NCI-H226 (cell line): Measurements from ENCODE around the gene MYO15B.

ENCODE experiments used
- DNase-seq: peaks from one replicate; pipeline ENCODE4 v3.0.0-alpha.2; 2015

Gene MYO15B

DNA sequence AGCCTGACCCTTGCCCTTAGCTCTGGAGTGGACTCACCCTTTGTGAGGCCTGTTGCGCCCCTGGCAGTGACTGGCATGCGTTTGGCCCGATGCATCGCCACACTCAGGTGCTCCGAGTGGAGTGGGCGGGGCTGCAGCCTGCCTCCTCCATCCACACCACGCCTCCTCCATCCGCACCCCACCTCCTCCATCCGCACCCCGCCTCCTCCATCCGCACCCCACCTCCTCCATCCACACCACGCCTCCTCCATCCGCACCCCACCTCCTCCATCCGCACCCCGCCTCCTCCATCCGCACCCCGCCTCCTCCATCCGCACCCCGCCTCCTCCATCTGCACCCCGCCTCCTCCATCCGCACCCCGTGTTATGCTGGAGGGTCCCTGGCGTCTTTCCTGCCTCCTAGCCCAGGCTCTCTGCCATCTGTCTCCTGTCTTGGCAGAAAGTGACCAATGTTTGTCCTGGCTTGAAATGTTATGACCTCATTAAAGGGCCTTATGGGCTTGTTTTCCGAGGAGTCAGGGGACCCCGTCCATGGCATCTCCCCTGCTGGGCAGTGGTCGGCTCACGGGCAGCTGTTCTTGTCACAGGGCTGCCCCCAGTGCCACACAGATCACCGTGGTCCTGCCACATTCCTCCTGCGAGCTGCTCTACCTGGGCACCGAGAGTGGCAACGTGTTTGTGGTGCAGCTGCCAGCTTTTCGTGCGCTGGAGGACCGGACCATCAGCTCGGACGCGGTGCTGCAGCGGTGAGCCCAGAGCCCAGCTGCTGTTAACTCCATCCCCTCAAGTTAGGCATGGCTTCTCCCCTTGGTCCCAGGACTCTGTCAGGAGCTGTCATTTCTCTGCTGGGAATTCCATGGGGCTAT, 28.7 kb upstream of the MYO15B start:
- no peak for DNase-seq

DNA sequence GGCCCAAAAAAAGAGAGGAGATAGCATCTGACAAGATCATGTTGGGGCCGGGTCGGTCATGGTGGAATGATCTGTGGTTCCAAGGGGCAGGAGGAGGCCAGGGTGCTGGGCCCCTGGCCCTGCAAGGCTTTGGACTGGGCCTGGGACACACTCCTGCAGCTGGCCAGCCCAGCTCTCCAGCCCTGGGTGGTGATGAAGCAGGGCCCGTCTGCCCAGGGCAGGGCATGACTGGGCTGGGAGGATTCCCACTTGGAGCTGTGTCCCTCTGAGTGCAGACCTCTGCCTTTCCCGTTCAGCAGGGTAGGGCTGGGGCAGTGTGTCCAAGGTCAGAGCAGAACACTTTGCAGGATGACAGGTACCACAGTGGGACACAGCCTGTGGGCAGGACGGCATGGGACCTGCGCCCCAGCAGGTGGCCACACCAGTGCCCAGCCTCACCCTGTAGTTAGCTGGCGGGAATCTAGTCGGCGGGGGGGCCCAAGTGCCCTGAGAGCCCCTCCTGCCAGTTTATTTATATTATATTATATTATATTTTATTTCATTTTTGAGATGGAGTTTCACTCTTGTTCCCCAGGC, 27.6 kb upstream of the MYO15B start:
- no peak for DNase-seq

DNA sequence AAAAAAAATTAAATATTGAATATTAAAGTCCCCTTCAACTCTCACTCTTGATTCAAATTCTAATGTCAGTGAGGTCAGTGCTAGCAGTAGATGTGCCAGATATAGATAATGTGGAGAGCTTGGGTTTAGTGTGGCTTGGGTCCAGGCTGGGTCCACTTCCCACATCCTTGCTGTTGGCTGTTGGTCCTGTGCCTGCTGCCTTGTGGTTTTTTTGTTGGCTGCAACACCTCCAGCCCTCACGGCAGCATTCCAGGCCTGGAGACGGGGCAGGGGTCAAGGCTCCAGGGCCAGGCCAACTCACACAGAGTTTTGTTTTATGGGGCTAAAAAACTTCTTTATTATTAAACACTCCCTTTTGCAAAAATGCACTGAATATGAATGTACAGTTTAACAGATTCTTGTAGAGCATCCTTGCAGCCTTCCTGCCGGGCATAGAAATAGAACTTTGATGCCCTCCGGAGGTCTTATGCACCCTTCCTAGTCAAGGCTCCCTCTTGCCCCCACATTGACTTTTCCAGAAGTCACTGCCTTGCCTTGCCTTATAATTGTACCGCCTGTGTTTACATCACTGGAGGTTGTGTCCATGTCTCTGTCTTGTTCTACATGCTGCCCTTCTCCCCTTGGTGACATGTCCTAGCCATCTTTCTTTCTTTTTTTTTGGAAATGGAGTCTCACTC, 25.5 kb upstream of the MYO15B start:
- peak; percentile 60 for DNase-seq

DNA sequence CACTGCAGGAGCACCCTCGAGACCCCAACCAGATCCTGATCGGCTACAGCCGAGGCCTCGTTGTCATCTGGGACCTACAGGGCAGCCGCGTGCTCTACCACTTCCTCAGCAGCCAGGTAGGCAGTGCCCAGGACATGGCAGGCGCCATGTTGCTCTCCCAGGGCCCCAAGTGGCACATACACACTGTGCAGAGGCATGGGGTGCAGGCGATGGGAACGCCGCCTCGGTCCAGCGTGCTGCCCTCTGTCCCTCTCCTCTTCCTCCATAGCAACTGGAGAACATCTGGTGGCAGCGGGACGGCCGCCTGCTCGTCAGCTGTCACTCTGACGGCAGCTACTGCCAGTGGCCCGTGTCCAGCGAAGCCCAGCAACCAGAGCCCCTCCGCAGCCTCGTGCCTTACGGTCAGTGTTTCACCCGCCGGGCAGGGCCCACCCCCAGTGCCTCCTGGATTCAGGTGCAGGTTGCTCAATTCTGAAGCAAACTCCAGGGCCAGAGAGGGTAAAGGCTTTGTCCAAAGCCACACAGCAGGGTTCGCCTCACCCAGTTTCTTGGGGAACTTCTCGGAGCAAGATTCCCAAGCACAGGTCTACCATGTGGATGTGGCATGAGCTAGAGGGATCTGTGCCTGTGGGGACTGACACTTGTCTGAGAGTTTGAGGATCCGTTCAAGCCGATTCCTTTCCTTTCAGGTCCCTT, 24.4 kb upstream of the MYO15B start:
- no peak for DNase-seq

DNA sequence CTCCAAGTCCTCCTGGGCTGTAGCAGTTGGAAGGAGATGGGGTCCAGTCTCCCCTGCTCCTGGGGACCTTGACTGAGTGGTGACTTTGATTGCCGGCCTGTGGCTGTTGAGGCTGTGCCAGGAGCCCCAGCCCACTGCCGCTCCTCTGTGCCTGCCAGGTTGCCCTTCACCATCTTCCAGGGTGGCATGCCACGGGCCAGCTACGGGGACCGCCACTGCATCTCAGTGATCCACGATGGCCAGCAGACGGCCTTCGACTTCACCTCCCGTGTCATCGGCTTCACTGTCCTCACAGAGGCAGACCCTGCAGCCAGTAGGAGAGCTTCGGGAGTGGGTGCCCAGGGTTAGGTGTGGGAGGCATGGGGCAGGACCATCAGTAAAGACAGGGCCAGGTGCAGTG, 23.4 kb upstream of the MYO15B start:
- DNase-seq: no peak

DNA sequence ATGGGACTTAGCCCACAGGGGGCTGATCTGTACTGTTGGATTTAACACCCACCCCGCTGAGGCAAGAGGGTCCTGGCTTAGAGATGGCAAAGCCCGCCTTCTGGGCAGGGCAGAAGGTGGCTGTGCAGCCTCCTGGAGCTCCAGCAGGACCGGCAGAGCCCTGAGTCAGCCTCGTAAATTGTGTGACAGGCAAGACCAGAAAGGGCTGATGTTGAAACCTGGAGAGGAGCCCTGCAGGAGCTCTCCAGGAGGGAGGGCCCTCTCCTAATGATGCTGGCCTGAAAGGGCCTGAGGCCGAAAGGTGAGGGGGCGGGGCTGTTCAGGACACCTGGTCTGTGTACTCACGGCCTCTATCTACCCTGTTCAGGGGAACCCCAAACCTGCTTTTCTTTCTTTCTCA, 22.5 kb upstream of the MYO15B start:
- peak; percentile 26 for DNase-seq

DNA sequence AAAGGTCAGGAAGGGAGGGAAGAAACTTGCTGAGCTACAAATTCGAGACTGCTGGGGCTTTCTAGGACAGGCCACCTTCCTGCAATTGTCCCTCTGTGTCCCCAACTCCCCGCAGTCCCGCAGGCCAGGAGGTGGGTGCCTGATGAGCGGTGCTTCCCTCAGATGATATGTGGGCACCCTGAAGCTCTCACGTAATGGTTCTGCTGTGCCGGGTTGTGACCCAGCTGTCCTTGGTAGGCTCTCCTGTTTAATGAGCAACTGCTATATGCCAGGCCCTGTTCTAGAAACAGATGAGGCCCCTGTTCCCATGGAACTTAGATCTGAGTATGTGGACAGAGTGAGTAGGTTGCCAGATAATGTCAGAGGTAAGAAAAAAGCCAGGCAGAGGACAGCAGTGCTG, 22.0 kb upstream of the MYO15B start:
- DNase-seq: no peak

DNA sequence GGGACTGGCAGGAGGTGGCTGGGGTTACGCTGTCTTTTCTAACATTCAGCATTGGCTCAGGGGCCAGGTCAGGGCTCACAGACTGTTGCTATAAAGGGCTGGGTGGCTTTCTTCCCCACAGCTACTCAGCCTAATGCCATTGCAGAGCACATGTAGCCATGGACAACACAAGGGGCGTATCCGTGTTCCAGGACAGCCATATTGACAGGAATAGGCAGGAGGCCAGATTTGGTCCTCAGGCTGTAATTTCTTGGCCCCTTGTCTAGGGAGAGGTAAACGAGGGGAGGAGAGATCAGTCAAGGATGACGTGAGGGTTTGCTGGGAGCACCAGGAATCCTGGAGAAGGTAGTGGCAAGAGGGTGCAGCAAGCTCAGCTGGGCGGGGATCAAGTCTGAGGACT, 21.2 kb upstream of the MYO15B start:
- DNase-seq: no peak

DNA sequence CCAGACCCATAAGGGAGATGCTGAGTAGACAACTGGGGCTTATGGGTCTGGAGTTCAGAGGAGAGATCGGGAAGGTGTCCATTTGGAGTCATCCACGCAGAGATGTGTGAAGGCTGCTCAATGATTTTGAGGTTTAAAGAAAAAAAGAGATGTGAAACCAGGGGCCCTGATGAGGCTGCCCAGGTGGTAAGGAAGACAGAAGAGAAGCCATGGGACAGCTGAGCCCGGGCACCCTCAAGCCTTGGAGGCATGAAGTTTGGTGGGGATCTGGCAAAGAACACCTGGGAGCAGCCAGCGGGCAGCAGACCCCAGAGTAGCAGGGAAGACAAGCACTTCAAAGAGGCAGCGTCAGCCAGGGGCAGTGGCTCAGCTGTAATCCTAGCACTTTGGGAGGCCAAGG, 20.8 kb upstream of the MYO15B start:
- no peak for DNase-seq

DNA sequence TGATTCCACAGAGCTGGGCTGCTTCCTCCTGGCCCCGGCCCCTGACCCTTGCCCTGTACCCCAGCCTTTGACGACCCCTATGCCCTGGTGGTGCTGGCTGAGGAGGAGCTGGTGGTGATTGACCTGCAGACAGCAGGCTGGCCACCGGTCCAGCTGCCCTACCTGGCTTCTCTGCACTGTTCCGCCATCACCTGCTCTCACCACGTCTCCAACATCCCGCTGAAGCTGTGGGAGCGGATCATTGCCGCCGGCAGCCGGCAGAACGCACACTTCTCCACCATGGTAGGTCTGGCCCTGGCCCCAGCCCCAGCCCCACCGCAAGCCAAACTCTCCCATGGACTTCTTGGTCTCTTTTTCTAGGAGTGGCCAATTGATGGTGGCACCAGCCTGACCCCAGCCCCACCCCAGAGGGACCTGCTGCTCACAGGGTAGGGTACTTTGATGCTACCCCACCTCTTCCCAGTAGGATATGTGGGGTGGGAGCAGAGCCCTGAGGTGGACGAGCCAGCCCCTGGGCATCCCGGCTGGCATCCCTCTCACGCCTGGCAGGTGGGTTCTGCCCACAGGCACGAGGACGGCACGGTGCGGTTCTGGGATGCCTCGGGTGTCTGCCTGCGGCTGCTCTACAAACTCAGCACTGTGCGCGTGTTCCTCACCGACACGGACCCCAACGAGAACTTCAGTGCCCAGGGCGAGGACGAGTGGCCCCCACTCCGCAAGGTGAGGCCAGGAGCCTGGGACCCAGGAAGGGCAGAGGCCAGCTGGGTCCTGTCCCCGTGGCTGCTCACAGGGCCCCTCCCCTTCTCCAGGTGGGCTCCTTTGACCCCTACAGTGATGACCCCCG, 19.0 kb upstream of the MYO15B start:
- DNase-seq: no peak

DNA sequence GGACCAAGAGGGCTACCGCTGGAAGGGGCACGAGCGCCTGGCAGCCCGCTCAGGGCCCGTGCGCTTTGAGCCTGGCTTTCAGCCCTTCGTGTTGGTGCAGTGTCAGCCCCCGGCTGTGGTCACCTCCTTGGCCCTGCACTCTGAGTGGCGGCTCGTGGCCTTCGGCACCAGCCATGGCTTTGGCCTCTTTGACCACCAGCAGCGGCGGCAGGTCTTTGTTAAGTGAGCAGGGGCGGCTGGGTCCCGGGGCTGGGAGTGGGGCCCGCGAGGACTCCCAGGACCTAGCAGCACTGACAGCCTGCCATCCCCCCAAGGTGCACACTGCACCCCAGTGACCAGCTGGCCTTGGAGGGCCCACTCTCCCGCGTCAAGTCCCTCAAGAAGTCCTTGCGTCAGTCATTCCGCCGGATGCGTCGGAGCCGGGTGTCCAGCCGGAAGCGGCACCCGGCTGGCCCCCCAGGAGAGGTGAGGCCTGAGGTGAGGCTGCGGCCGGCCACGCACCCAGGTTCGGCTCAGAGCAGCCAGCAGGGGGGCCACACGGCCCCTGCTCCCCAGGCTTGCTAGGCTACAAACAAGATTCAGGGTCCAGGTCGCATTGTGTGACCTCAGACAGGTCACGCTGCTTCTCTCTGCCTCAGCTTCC, 17.4 kb upstream of the MYO15B start:
- DNase-seq: no peak

DNA sequence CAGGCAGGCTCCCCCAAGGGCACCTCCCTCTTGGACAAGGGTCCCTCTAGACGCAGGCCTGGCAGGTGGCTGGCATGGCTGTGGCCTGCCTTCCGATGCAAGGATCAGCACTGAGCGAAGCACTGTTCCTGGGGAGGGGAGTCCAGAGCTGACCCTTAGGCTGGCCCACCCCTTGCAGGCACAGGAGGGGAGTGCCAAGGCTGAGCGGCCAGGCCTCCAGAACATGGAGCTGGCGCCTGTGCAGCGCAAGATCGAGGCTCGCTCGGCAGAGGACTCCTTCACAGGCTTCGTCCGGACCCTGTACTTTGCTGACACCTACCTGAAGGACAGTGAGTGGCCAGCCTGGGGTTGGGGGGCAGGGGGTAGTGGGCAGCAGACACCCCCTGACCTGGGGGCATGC, 16.8 kb upstream of the MYO15B start:
- DNase-seq: no peak

DNA sequence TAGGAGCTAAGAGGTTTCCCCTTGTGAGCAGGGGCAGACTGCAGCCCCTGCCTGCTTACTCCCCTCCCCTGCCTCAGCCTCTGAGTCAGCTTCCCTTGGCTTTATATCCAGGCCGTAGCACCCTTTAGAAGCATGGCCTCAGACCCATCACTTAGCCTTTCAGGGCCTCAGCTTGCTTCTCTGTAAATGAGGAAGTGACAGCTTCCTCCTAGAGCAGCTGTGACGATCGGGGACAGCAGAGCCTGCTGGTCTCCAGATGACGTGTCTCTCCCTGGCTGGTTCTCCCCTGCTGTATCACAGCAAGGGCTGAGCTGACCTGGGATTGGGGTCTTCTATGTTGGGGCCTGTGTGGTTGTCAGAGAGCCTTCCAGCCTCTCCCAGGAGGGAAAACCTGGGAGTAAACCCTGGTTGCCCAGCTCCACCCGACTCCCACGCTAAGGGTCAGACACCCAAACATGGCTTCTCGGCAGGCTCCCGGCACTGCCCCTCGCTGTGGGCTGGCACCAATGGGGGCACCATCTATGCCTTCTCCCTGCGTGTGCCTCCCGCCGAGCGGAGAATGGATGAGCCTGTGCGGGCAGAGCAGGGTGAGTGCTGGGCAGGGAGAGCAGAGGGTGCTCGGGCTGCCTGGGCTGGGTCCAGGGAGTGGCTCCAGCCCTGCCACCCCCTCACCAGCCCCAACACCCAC, 16.3 kb upstream of the MYO15B start:
- DNase-seq: no peak

DNA sequence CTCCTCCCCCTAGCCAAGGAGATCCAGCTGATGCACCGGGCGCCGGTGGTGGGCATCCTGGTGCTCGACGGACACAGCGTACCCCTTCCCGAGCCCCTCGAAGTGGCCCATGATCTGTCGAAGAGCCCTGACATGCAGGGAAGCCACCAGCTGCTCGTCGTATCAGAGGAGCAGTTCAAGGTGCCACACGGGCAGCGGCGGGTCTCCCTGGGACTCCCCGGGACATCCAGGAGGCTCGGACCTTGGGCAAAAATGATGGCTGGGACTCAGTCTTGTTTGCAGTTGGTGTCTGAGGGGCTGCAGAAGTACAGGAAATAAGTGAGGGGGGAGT, 15.8 kb upstream of the MYO15B start:
- no peak for DNase-seq

DNA sequence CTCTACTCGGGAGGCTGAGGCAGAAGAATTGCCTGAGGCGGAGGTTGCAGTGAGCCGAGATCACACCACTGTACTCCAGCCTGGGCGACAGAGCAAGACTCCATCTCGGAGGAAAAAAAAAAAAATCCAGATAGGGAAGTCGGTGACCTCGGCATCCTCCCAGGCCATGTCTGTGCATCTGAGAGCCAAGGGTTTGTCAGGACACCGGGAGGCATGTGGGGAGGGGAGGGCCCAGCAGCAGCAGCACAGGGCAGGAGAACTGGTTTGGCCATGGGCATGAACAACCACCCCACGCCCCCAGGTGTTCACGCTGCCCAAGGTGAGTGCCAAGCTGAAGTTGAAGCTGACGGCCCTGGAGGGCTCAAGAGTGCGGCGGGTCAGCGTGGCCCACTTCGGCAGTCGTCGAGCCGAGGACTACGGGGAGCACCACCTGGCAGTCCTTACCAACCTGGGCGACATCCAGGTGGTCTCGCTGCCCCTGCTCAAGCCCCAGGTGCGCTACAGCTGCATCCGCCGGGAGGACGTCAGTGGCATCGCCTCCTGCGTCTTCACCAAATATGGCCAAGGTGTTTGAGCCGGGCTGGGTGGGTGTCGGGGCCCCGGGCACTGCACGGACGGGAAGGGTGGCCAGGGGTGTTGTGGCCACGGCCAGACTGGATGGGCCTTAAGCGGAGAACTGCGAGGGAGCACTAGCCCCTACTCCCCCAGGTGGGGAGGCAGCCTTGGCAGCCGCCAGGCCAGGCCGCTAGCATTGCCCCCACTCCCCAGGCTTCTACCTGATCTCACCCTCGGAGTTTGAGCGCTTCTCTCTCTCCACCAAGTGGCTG, 14.7 kb upstream of the MYO15B start:
- DNase-seq: no peak

DNA sequence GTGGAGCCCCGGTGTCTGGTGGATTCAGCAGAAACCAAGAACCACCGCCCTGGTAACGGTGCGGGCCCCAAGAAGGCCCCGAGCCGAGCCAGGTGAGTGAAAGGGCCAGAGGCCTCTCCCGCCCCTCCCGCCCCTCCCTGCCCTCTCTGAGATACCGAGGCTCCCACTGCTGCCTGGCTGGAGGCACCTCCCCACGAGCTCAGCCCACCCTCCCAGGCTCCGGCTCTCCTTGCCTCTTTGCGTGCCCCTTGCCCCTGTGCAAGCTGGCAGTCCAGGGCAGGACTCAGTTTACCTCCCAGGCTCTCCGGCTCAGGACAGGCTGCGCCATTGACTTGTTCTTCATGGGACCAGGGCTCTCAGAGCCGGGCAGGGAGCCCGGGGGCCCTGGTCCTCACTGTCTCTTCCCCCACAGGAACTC, 14.1 kb upstream of the MYO15B start:
- no peak for DNase-seq

DNA sequence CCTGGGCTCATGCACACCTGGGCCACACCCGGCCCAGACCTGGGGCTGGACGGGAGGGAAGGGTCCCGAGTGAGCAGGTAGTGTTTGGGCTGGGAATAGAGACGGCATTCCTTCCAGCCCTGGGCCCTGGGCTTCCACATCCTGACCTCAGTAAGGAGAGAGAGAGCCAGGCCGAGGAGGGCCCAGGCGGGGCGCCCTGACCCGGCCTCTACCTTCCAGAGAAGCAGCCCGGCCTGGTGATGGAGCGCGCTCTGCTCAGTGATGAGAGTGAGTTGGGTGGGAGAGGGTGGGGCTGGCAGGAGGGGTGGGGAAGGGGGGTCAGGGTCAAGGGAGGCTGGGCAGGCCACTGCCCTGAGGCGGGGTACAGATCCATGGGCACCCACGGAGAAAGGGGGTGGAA, 13.6 kb upstream of the MYO15B start:
- DNase-seq: no peak

DNA sequence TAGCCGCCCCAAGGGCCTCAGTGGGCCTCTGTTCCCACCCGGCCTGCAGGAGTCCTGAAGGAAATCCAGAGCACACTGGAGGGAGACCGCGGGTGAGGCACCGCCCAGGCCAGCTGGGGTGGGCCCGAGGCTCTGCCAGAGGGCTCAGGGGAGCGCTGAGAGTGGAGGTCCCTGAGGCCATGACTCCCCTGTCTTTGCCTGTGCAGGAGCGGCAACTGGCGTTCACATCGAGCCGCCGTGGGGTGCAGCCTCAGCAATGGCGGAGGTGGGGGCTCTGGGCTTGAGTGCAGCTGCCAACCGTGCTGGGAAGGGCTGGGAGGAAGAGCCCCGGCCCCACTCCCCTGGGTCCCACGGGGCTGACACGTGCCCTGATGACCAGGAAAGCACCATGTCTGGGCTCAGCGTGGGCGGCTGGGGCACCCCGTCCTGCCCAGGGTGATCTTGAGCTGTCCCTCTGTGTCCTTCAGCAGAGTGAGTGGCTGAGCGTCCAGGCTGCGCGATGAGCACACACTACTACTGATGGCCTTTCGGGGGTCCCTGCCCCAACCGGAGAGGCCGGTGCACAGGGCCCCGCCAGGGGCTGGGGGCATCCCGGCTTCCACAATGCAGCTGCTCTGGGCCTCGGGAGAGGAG, 13.1 kb upstream of the MYO15B start:
- DNase-seq: no peak

DNA sequence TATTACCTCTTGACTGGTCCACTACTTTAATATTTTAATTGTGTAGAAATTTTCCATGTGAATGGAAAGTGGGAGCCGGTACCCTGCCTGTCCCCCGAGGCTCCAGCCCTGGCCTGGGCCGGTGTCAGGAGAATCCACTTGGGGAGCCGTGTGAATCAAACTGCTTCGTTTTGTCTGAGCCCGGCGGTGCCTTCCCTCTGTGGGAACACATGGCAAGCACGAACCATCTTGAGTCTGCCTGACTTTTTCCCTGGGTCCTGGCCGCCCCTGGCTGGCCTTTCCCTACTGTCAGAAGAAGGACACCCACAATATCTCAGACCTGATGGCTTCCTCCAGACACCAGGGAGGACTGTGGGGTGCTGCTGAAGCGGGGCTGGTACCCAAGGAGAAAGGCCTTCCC, 12.4 kb upstream of the MYO15B start:
- no peak for DNase-seq

DNA sequence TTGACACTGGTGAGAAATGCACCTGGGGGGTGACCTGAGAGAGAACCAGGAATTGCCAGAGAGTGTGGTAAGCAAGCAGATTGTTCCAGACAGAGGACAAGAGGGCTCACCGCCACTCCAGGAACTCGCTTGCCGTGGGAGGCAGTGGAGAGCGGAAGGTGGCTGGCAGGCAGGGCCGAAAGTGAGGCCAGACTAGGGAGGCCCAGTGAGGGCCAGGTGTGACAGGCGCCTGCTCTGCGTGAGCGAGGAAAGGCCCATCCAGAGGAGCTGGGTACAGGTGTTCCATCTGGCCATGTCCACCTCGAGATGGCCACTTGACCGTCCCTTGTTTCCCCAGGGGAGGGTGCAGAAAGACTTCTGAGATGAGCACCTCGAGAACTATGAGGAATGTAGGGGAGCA, 11.9 kb upstream of the MYO15B start:
- no peak for DNase-seq
